ENCODE results near the gene MTOR.

Gene MTOR

DNA sequence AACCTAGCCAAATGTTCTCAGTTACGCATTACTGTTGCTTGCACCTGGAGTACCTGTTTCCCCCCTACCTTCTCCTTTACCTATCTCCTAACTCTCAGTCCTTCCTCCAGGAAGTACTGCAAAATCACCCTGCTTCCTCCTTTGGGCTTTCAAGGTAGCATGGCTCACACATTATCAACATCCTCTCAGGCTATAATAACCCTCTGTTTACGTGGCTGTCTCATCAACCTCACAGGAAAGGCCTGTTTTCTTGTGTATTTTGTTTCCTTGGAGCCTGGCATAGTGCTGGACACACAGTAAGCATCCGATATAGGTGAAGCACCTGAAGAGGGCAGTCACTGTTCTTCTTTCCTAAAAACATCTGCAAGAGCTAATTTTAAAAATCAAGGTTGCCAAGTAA, 105.9 kb downstream of the MTOR start:
- TF ChIP-seq, protein P1, sequence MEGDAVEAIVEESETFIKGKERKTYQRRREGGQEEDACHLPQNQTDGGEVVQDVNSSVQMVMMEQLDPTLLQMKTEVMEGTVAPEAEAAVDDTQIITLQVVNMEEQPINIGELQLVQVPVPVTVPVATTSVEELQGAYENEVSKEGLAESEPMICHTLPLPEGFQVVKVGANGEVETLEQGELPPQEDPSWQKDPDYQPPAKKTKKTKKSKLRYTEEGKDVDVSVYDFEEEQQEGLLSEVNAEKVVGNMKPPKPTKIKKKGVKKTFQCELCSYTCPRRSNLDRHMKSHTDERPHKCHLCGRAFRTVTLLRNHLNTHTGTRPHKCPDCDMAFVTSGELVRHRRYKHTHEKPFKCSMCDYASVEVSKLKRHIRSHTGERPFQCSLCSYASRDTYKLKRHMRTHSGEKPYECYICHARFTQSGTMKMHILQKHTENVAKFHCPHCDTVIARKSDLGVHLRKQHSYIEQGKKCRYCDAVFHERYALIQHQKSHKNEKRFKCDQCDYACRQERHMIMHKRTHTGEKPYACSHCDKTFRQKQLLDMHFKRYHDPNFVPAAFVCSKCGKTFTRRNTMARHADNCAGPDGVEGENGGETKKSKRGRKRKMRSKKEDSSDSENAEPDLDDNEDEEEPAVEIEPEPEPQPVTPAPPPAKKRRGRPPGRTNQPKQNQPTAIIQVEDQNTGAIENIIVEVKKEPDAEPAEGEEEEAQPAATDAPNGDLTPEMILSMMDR (IDR thresholded peaks at IDR 0.05; ENCODE audit: low read depth, low read length) = no peak
- no peak for DNase-seq (ENCODE audit: extremely low read depth, low read depth)

DNA sequence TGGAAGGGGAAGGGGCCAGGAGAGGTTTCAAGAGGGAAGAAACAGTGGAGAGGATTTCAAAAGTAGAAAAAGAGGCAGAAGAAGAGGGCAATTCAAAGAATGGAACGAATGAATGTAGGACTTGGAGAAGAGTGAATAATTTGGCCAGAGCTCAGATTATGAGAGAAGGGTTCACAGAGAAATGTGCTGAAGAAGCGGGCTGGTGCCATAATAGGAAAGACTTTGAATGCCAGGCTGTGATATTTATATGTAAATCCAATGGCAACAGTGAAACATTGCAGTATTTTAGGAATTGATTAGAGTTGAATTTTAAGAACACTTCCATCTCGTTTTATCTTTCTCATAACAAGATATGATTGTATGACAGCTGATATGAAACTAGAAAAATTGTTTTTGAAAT, 109.2 kb downstream of the MTOR start:
- no peak for DNase-seq (ENCODE audit: extremely low read depth, low read depth)
- TF ChIP-seq, protein P1 (IDR thresholded peaks at IDR 0.05; ENCODE audit: low read depth, low read length) = no peak

DNA sequence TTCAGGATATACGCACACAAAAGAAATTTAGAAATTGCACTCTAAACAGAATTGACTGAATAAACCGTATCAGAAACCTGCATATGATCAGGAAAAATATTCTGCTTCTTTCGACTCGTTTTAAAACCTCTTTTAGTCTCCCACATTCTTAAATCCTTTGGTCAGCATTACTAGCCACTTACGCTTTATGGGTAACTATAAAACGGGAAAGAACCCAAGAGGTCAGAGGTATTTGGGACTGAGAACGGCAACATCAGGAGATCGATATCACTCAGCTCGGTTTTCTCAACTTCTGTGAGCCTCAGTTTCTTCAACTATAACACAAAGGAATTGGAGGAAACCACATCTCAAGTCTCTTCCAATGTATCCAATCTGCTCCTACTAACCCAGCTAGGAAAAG, 109.6 kb downstream of the MTOR start:
- DNase-seq (ENCODE audit: extremely low read depth, low read depth) = no peak
- TF ChIP-seq, protein P1 (IDR thresholded peaks at IDR 0.05; ENCODE audit: low read depth, low read length) = no peak

DNA sequence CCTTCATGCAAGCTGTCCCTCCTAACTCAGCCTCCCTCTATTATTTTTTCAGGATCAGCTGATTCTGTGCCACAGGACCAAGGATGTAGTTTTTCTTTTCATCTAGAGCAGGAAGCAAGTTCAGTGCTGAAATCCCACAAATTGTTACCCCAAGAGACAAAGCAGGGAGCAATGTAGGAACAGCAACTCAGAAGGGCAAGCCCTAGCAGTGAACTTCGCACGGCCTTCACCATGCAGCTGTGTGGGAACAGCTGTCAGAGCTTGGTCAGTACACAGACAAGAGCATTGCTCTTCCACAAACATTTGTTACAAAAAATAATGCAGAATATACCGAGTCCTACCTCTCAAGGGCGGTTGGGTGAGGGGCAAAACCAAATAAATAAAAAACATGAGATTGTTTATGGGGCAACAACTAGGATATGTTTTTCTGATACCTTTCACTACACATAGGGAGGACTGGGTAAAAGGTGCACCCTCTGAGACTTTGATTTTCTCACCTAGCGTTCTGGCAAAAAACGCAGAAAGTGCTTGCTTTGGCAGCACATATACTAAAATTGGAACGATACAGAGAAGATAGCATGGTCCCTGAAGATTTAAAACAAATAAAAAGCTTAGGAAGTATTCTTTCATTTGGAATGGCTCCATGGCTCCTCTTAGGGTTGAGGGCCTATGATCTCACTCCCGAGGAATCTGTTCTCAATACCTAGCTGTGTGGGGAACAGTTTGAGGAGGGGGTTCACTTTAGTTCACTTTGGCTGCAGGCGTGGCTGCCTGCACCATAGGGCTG, 110.3 kb downstream of the MTOR start:
- TF ChIP-seq, protein P1 (IDR thresholded peaks at IDR 0.05; ENCODE audit: low read depth, low read length) = no peak
- no peak for DNase-seq (ENCODE audit: extremely low read depth, low read depth)

DNA sequence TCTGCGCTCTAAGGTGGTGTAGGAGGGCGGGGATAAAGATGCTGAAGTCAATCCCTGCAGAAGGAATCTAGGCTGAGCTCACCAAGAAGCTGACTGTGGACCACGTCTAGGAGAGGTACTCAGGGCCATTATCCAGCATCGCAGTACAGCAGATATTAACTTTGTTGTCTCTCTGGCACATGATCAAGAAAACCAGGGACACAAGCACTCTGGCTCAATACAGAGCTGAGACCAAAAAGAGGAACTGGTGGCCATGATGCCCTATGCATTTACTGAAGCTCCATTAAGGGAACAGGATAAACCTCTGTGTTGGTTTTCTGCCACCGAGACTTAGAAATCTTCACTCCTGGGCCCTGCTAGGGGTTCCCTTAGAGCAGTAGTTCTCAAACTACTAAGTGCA, 111.2 kb downstream of the MTOR start:
- no peak for DNase-seq (ENCODE audit: extremely low read depth, low read depth)
- TF ChIP-seq, protein P1 (IDR thresholded peaks at IDR 0.05; ENCODE audit: low read depth, low read length) = no peak

DNA sequence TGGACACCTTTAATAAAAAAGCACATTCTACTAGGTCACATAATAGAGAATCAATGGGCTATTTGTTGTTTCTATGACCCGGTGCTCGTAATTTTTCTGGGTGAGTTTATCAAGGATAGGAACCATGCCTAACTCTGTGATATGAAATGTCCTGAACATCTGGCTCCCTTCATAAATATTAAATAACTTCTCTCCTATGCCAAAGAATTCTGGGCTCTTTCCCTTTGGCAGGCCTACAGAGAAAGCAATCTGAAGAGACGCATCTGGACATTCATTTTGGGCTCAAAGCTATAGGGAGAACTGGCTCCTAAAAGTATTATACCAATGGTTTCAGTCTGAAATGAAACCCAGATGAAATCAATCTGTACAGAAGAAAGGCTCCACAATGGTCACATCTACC, 112.0 kb downstream of the MTOR start:
- DNase-seq (ENCODE audit: extremely low read depth, low read depth) = no peak
- TF ChIP-seq, protein P1 (IDR thresholded peaks at IDR 0.05; ENCODE audit: low read depth, low read length) = no peak

DNA sequence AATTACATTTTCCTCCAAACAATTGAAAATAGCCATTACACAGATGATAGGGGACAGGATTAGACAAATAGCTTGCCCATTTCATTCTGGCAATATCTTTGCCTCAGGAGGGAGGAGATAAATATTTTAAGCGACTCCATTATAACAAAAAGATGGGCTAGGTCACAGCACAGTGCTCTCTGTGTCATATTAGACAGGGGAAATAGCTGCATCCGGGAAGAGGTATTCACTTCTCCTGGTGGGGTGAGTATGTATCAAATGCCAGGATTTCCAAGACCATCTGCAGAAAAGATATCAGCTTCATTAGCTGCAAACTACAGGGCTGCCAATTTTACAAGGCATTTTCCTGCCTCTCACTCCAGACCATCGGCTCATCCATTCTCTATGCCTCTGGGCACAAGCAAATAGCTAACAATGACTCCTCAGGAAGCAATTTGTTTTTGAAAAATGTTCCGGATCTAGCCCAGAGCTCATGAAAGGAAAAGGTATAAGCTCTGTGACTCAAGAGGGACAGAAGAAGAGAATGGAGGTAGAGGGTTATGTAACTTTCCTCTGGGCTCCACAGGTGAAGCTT, 115.1 kb downstream of the MTOR start:
- TF ChIP-seq, protein P1 (IDR thresholded peaks at IDR 0.05; ENCODE audit: low read depth, low read length) = no peak
- DNase-seq (ENCODE audit: extremely low read depth, low read depth) = no peak
